Gastrocnemius medialis (tissue), 4 donors: ENCODE results near the gene INTS7.
"Not testable (repeated sequence)": the region's sequence is repeated elsewhere in the genome, so short reads cannot be mapped to it uniquely, and the experiment has no call there.

Experiments used
- CTCF ChIP-seq, 5 experiments: fragments of 450-650 bp in 3 of 5; fragments of 200-600 bp in 2 of 5; sonication (generic) in 2 of 5; IDR thresholded peaks in 4 of 5; conservative IDR thresholded peaks in 1 of 5; 1 replicate in 4 of 5; 2 replicates in 1 of 5; pipeline ENCODE4 v1.5.1; 2016 to 2019; ENCODE audit warnings: antibody characterized with exemption in 5 of 5, mild to moderate bottlenecking in 3 of 5, moderate library complexity in 3 of 5
- POLR2A ChIP-seq, 2 donors: fragments of 450-650 bp; IDR thresholded peaks; one replicate each; pipeline ENCODE4 v1.6.1; 2017; ENCODE audit warnings: antibody characterized with exemption in 2 of 2, mild to moderate bottlenecking in 2 of 2, moderate library complexity in 2 of 2

GRCh38 chr1:212022908-212023307, 12.4 kb downstream of the INTS7 start:
- not testable (repeated sequence) for TF ChIP-seq POLR2A (IDR thresholded peaks at IDR 0.05); CTCF (IDR thresholded peaks at IDR 0.05 in 4 of 5, conservative IDR thresholded peaks at IDR 0.05 in 1 of 5)
